Stimulated activated naive CD8-positive, alpha-beta T cell treated with anti-CD3 and anti-CD28 coated beads, Interleukin-15, amount 100 ng/mL, for 72 hours (primary cell): ENCODE data around the gene AP1G2.

ENCODE experiments used
- ATAC-seq: fragments of 150-1000 bp; cut with Tn5 transposase; 2 replicates; pipeline ENCODE4 v1.10.0; 2021; ENCODE audit warnings: mild to moderate bottlenecking, moderate library complexity
- DNase-seq, 2 donors: peaks; one replicate each; pipeline ENCODE4 v3.0.0; 2021 to 2022
- H3K27ac Mint-ChIP-seq, 2 donors: one replicate each; pipeline ENCODE4 v1.8.0; 2022; ENCODE audit warnings: mild to moderate bottlenecking in 2 of 2, mixed read lengths in 2 of 2, moderate library complexity in 2 of 2
- H3K27me3 Mint-ChIP-seq: one replicate; pipeline ENCODE4 v1.8.0; 2022; ENCODE audit warnings: mixed read lengths
- H3K4me1 Mint-ChIP-seq: one replicate; pipeline ENCODE4 v1.8.0; 2022; ENCODE audit warnings: mild to moderate bottlenecking, mixed read lengths
- H3K4me3 Mint-ChIP-seq, 2 donors: one replicate each; pipeline ENCODE4 v1.8.0; 2022; ENCODE audit warnings: mild to moderate bottlenecking in 2 of 2, mixed read lengths in 2 of 2, moderate library complexity in 1 of 2
- H3K9me3 Mint-ChIP-seq, 2 donors: one replicate each; pipeline ENCODE4 v1.8.0; 2022; ENCODE audit warnings: mixed read lengths in 2 of 2

AP1G2 gene

DNA sequence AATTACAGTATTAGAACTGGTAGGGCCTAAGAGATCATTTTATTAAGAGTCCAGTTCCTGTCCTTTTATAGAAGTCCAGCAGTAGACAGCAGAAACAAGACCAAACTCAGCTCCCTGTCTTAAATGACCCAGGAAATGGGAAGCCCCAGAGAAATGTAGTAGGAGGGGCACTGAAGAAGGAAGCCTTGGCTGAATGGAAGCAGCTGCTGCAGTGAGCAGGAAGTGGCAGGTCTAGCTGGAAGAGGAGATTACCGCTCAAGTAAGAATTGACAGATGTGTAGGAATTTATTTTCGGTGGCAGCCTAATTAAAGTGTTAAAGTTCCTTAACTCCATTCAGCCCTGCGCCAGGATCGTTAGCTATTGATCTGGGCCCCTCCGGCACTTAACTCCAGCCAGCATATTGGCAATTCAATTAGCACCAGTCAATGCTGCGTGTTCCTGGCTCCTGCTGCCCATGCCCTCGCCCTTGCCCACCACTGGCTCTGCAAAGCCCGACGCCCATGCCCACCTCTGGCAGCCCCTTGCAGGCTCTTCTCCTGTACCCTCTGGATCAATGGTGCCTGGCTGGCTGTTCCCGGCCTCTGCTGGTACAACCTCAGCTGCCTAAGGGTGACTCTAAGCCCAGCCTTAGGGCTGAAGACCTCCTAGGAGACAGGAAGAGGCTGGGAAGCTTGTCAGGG lies 37.1 kb downstream of the AP1G2 start:
- no peaks in the 10 kb centered on the region for H3K4me1 Mint-ChIP-seq
- DNase-seq = no peak
- ATAC-seq = no peak
- H3K9me3 Mint-ChIP-seq = no peaks in the 10 kb centered on the region
- H3K27ac Mint-ChIP-seq = no peak overlapping the region
- H3K4me3 Mint-ChIP-seq = no peak overlapping the region
- H3K27me3 Mint-ChIP-seq = no peaks in the 10 kb centered on the region

- Mint-ChIP-seq H3K4me1 (no peaks in the 10 kb centered on the region), H3K4me3 (no peak overlapping the region), H3K27ac (no peak overlapping the region), H3K27me3 (no peaks in the 10 kb centered on the region), H3K9me3 (no peaks in the 10 kb centered on the region)
- ATAC-seq (no peak), DNase-seq (no peak)
Measured at GRCh38 chr14:23529016-23529415, 38.6 kb downstream of the AP1G2 start.

DNA sequence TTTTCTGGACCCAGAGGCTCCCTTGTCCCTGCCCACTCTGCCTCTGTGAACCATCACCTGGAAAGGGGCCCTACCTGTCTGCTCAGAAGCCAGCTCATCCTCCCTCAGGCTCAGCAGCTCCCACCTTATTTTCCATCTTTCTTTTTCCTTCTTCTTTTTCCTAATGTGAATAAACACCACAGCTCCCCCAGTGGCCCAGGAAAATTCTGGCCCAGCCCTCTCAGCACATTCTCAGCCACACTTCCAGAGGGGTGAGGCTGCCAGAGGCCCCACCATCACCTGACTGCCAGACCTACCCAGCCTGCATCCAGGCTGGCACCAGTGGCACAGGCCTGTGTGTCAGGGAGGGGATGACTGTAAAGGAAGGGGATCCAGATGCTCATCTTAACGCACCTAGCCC lies 39.0 kb downstream of the AP1G2 start:
- no peaks in the 10 kb centered on the region for H3K4me1 Mint-ChIP-seq
- no peak for DNase-seq
- ATAC-seq = no peak
- no peaks in the 10 kb centered on the region for H3K9me3 Mint-ChIP-seq
- H3K4me3 Mint-ChIP-seq = no peak overlapping the region
- no peaks in the 10 kb centered on the region for H3K27me3 Mint-ChIP-seq
- peak overlapping the region; percentile 68 to 84 for H3K27ac Mint-ChIP-seq

DNA sequence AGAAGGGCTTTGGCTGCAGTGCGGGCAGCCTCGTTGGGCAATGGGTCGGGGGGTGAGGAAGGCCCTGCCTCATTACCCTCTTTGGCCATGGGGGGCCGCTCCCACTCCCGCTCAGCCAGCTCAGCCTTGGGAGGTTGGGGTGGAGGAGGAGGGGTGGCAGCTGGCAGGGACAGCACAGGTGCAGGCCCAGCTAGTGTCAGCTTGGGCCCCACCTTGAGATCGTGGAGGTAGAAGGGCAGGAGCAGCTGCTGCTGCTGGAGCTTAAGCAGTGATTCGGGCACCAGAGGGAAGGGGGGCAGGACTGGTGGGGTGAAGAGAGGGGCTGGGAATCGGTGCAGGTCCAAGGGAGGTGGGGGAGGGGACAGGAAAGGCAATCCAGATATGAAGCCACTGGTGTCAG lies 42.0 kb downstream of the AP1G2 start:
- H3K27me3 Mint-ChIP-seq = no peaks in the 10 kb centered on the region
- no peak overlapping the region for H3K4me3 Mint-ChIP-seq

DNA sequence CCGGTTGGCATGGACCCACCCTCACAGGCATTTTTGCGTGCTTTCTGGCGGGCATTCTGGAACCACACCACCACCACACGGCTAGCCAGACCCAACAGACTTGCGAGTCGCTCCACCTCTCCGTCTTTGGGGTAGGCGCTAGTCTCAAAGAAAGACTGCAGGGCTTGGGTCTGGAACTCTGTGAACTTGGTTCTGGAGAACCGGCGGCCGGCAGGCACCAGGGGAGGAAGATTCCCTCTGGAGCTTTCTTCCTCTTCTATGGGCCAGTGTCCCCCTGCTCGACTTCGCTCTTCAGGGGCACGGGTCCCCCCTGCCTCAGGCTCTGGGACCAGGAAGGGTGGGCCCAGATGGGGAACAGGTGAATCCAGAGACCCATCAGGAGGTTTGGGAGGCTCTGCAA lies 42.6 kb downstream of the AP1G2 start:
- Mint-ChIP-seq H3K4me3 (no peak overlapping the region), H3K9me3 (no peaks in the 10 kb centered on the region), H3K27ac (no peak overlapping the region), H3K4me1 (no peaks in the 10 kb centered on the region), H3K27me3 (no peaks in the 10 kb centered on the region)
- DNase-seq (no peak), ATAC-seq (no peak)

More for the DNA sequence above, 42.0 kb downstream of the AP1G2 start:
- H3K27ac Mint-ChIP-seq = no peak overlapping the region
- DNase-seq (no peak), ATAC-seq (no peak)
- no peaks in the 10 kb centered on the region for H3K9me3 Mint-ChIP-seq
- no peaks in the 10 kb centered on the region for H3K4me1 Mint-ChIP-seq

GRCh38 chr14:23523229-23524016 lies 44.2 kb downstream of the AP1G2 start:
- H3K4me3 Mint-ChIP-seq = no peak overlapping the region
- DNase-seq (no peak), ATAC-seq (no peak)
- H3K4me1 Mint-ChIP-seq = no peaks in the 10 kb centered on the region
- no peaks in the 10 kb centered on the region for H3K27me3 Mint-ChIP-seq
- no peaks in the 10 kb centered on the region for H3K9me3 Mint-ChIP-seq
- H3K27ac Mint-ChIP-seq = no peak overlapping the region

GRCh38 chr14:23522643-23523198 lies 44.9 kb downstream of the AP1G2 start:
- ATAC-seq (no peak), DNase-seq (no peak)
- Mint-ChIP-seq H3K4me1 (no peaks in the 10 kb centered on the region), H3K9me3 (no peaks in the 10 kb centered on the region), H3K27ac (peak overlapping the region in 1 of 2 donors; percentile 75), H3K4me3 (no peak overlapping the region), H3K27me3 (no peaks in the 10 kb centered on the region)

GRCh38 chr14:23521785-23522640 lies 45.6 kb downstream of the AP1G2 start:
- H3K4me1 Mint-ChIP-seq = no peaks in the 10 kb centered on the region
- DNase-seq (no peak), ATAC-seq (no peak)
- no peaks in the 10 kb centered on the region for H3K9me3 Mint-ChIP-seq
- no peak overlapping the region for H3K4me3 Mint-ChIP-seq
- peak overlapping the region in 1 of 2 donors; percentile 69 for H3K27ac Mint-ChIP-seq
- H3K27me3 Mint-ChIP-seq = no peaks in the 10 kb centered on the region

- Mint-ChIP-seq H3K4me1 (no peaks in the 10 kb centered on the region), H3K4me3 (no peak overlapping the region), H3K27me3 (no peaks in the 10 kb centered on the region), H3K9me3 (no peaks in the 10 kb centered on the region), H3K27ac (peak overlapping the region in 1 of 2 donors; percentile 89)
- ATAC-seq (no peak), DNase-seq (no peak)
Measured at GRCh38 chr14:23520899-23521533, 46.6 kb downstream of the AP1G2 start.

- H3K27ac Mint-ChIP-seq = no peak overlapping the region
- DNase-seq (no peak), ATAC-seq (no peak)
- H3K9me3 Mint-ChIP-seq = no peaks in the 10 kb centered on the region
- H3K4me3 Mint-ChIP-seq = no peak overlapping the region
- H3K4me1 Mint-ChIP-seq = no peaks in the 10 kb centered on the region
- no peaks in the 10 kb centered on the region for H3K27me3 Mint-ChIP-seq
Measured at GRCh38 chr14:23518709-23519108, 48.9 kb downstream of the AP1G2 start.

GRCh38 chr14:23517650-23518326 lies 49.8 kb downstream of the AP1G2 start:
- no peaks in the 10 kb centered on the region for H3K9me3 Mint-ChIP-seq
- H3K27me3 Mint-ChIP-seq = no peaks in the 10 kb centered on the region
- no peak overlapping the region for H3K4me3 Mint-ChIP-seq
- H3K4me1 Mint-ChIP-seq = no peaks in the 10 kb centered on the region
- ATAC-seq (no peak), DNase-seq (no peak)
- H3K27ac Mint-ChIP-seq = no peak overlapping the region

GRCh38 chr14:23514644-23514957 lies 53.0 kb downstream of the AP1G2 start:
- H3K27me3 Mint-ChIP-seq = no peaks in the 10 kb centered on the region
- H3K27ac Mint-ChIP-seq = no peak overlapping the region
- DNase-seq (no peak), ATAC-seq (no peak)
- peaks cover 9% of the 10 kb centered on the region for H3K4me1 Mint-ChIP-seq
- no peaks in the 10 kb centered on the region for H3K9me3 Mint-ChIP-seq
- H3K4me3 Mint-ChIP-seq = no peak overlapping the region

DNA sequence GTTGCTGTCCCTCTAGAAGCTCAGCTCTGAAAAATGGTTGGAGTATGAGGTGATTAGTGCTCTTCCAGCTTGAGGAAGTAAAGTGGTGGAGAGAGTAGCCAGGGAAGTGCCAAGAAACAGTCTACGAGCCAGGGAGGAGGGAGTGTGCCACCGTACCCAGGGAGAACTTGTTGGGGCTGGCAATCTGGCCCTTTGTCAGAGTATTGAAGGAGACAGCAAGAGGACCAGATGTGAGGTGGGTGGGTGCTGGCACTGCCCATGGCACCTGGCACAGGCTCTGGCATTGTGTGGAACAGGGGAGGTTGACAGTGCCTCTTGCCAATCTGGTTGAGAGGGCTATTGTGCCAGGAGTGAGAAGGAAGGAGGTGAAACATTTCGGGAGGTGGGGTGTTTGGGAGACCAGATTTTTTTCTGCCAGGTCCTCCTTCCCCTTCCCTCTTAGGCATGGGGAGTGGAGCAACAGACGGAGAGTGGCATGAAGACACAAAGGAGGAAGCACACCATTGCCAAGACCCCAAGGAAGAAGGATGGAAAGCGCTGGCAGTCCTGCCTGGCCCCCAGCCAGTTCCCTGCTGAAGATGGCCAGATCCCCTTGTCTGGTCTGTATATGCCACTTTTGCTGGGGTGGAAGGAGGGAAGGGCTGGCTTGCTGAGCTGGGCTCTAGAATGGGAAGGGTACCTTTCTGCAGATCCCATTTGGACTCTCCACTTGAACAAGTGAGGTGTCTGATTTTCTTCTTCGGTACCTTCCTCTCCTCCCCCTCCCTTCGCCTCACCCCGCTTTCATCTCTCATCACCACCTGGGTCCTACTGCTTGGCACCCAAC lies 53.6 kb downstream of the AP1G2 start:
- H3K4me3 Mint-ChIP-seq = no peak overlapping the region
- no peak overlapping the region for H3K27ac Mint-ChIP-seq
- ATAC-seq (no peak), DNase-seq (no peak)
- H3K9me3 Mint-ChIP-seq = no peaks in the 10 kb centered on the region
- H3K4me1 Mint-ChIP-seq = peaks cover 9% of the 10 kb centered on the region
- H3K27me3 Mint-ChIP-seq = no peaks in the 10 kb centered on the region
